Karpas-422 (cell line): Measurements from ENCODE around the gene MAP3K20. TPM values are rescaled to one million over a fixed set of nuclear protein-coding genes. Genes with fewer than 3 reads are reported as not detected.
"Not testable (repeated sequence)": the region's sequence is repeated elsewhere in the genome, so short reads cannot be mapped to it uniquely, and the experiment has no call there.

Experiments
- DNase-seq: peaks from one replicate; pipeline ENCODE4 v3.0.0-alpha.2; 2015
- H2AFZ ChIP-seq: fragments of 200-600 bp; sonication (generic); 2 replicates; pipeline ENCODE4 v1.6.1; 2014; ENCODE audit warnings: antibody characterized with exemption, low read length, mixed read lengths
- H3K27ac ChIP-seq: fragments of 200-600 bp; sonication (generic); 2 replicates; pipeline ENCODE4 v1.5.1; 2014; ENCODE audit warnings: mild to moderate bottlenecking, low read length, moderate library complexity
- H3K27me3 ChIP-seq: fragments of 200-600 bp; sonication (generic); 2 replicates; pipeline ENCODE4 v1.6.1; 2014; ENCODE audit warnings: low read length, mixed read lengths
- H3K36me3 ChIP-seq: fragments of 200-600 bp; sonication (generic); 2 replicates; pipeline ENCODE4 v1.6.1; 2014; ENCODE audit warnings: low read length, mixed read lengths; ENCODE audit not compliant: insufficient read depth
- H3K4me1 ChIP-seq: fragments of 200-600 bp; sonication (generic); 2 replicates; pipeline ENCODE4 v1.6.1; 2014; ENCODE audit warnings: mild to moderate bottlenecking, low read length, mixed read lengths
- H3K4me2 ChIP-seq: fragments of 200-600 bp; sonication (generic); 2 replicates; pipeline ENCODE4 v1.6.1; 2014; ENCODE audit warnings: low read length, low read depth, mild to moderate bottlenecking; ENCODE audit not compliant: poor library complexity, severe bottlenecking
- H3K4me3 ChIP-seq: fragments of 200-600 bp; sonication (generic); 2 replicates; pipeline ENCODE4 v1.5.1; 2014; ENCODE audit warnings: mild to moderate bottlenecking, antibody characterized with exemption, low read length, mixed read lengths
- H3K79me2 ChIP-seq: fragments of 200-600 bp; sonication (generic); 2 replicates; pipeline ENCODE4 v1.6.1; 2014; ENCODE audit warnings: mild to moderate bottlenecking, low read length, mixed read lengths
- H3K9ac ChIP-seq: fragments of 200-600 bp; sonication (generic); 2 replicates; pipeline ENCODE4 v1.6.0; 2014; ENCODE audit warnings: low read length
- H3K9me2 ChIP-seq: fragments of 200-600 bp; sonication (generic), shearing (Covaris generic); replicated peaks from 2 replicates; pipeline ENCODE4 v1.6.0; 2014; ENCODE audit warnings: mild to moderate bottlenecking, low read length, moderate library complexity; ENCODE audit not compliant: insufficient read depth
- H3K9me3 ChIP-seq: fragments of 300-700, 200-600 bp; sonication (generic); 2 replicates; pipeline ENCODE4 v1.6.1; 2014; ENCODE audit warnings: low read length, mixed read lengths
- H4K20me1 ChIP-seq: fragments of 200-600 bp; sonication (generic); 2 replicates; pipeline ENCODE4 v1.6.1; 2014; ENCODE audit warnings: mild to moderate bottlenecking, antibody characterized with exemption, low read length, low read depth; ENCODE audit not compliant: insufficient read depth
- total RNA-seq: library from RNA; depleted of rRNA; stranded (reverse); fragments of >200 nt; shearing (Covaris generic); gene quantifications from 2 replicates; pipeline ENCODE4 v1.2.3, GENCODE V29; 2014; ENCODE audit warnings: low replicate concordance

The MAP3K20 gene
- total RNA-seq, 1 experiment from 2014 or later: 0.34 TPM

- Histone ChIP-seq H3K9me3 (peaks cover 13% of the 10 kb centered on the region), H3K27me3 (no peaks in the 10 kb centered on the region), H3K79me2 (no peaks in the 10 kb centered on the region), H3K9ac (no peak overlapping the region), H3K4me1 (no peaks in the 10 kb centered on the region), H2AFZ (no peak overlapping the region), H4K20me1 (no peaks in the 10 kb centered on the region), H3K27ac (no peak overlapping the region), H3K4me2 (no peak overlapping the region), H3K9me2 (no peaks in the 10 kb centered on the region), H3K36me3 (no peaks in the 10 kb centered on the region), H3K4me3 (no peak overlapping the region)
- no peak for DNase-seq
Observed at GRCh38 chr2:173296235-173296634, 220.6 kb downstream of the MAP3K20 start.

- no peaks in the 10 kb centered on the region for H3K36me3 ChIP-seq
- no peak overlapping the region for H2AFZ ChIP-seq
- no peak for DNase-seq
- no peaks in the 10 kb centered on the region for H3K4me1 ChIP-seq
- H3K4me3 ChIP-seq: no peak overlapping the region
- H3K9ac ChIP-seq: no peak overlapping the region
- no peak overlapping the region for H3K4me2 ChIP-seq
- no peaks in the 10 kb centered on the region for H3K27me3 ChIP-seq
- no peaks in the 10 kb centered on the region for H3K9me2 ChIP-seq
- no peaks in the 10 kb centered on the region for H3K79me2 ChIP-seq
- no peak overlapping the region for H3K27ac ChIP-seq
- peaks cover 13% of the 10 kb centered on the region for H3K9me3 ChIP-seq
- no peaks in the 10 kb centered on the region for H4K20me1 ChIP-seq
Observed at GRCh38 chr2:173298536-173299097, 223.0 kb downstream of the MAP3K20 start.

GRCh38 chr2:173299764-173300163 is 224.1 kb downstream of the MAP3K20 start:
- Histone ChIP-seq H3K27me3 (no peaks in the 10 kb centered on the region), H3K27ac (no peak overlapping the region), H3K36me3 (no peaks in the 10 kb centered on the region), H2AFZ (no peak overlapping the region), H3K4me1 (no peaks in the 10 kb centered on the region), H4K20me1 (no peaks in the 10 kb centered on the region), H3K79me2 (no peaks in the 10 kb centered on the region), H3K9ac (no peak overlapping the region), H3K4me3 (no peak overlapping the region), H3K9me2 (no peaks in the 10 kb centered on the region), H3K9me3 (peaks cover 13% of the 10 kb centered on the region), H3K4me2 (no peak overlapping the region)
- DNase-seq: no peak

GRCh38 chr2:173300458-173300857 is 224.8 kb downstream of the MAP3K20 start:
- H3K79me2 ChIP-seq: no peaks in the 10 kb centered on the region
- H3K9me2 ChIP-seq: no peaks in the 10 kb centered on the region
- H3K9me3 ChIP-seq: peaks cover 13% of the 10 kb centered on the region
- H3K4me1 ChIP-seq: no peaks in the 10 kb centered on the region
- H3K4me2 ChIP-seq: no peak overlapping the region
- H2AFZ ChIP-seq: no peak overlapping the region
- H3K4me3 ChIP-seq: no peak overlapping the region
- no peak overlapping the region for H3K9ac ChIP-seq
- no peaks in the 10 kb centered on the region for H4K20me1 ChIP-seq
- no peaks in the 10 kb centered on the region for H3K36me3 ChIP-seq
- no peaks in the 10 kb centered on the region for H3K27me3 ChIP-seq
- no peak for DNase-seq
- H3K27ac ChIP-seq: no peak overlapping the region

GRCh38 chr2:173301549-173301948 is 225.9 kb downstream of the MAP3K20 start:
- not testable (repeated sequence) for H2AFZ ChIP-seq, H3K9ac ChIP-seq, H4K20me1 ChIP-seq, DNase-seq, H3K36me3 ChIP-seq, H3K27ac ChIP-seq, H3K79me2 ChIP-seq, H3K4me3 ChIP-seq, H3K4me2 ChIP-seq, H3K27me3 ChIP-seq, H3K4me1 ChIP-seq, H3K9me2 ChIP-seq
- H3K9me3 ChIP-seq: peaks cover 13% of the 10 kb centered on the region

- H3K27ac ChIP-seq: no peak overlapping the region
- no peak for DNase-seq
- no peak overlapping the region for H3K4me2 ChIP-seq
- H4K20me1 ChIP-seq: no peaks in the 10 kb centered on the region
- H3K36me3 ChIP-seq: no peaks in the 10 kb centered on the region
- no peak overlapping the region for H3K4me3 ChIP-seq
- H3K4me1 ChIP-seq: peaks cover 26% of the 10 kb centered on the region
- H3K9ac ChIP-seq: no peak overlapping the region
- no peaks in the 10 kb centered on the region for H3K79me2 ChIP-seq
- H3K27me3 ChIP-seq: no peaks in the 10 kb centered on the region
- peaks cover 3% of the 10 kb centered on the region for H3K9me3 ChIP-seq
- H2AFZ ChIP-seq: no peak overlapping the region
- H3K9me2 ChIP-seq: no peaks in the 10 kb centered on the region
Observed at GRCh38 chr2:173305303-173305702, 229.7 kb downstream of the MAP3K20 start.

GRCh38 chr2:173307293-173307692 is 231.6 kb downstream of the MAP3K20 start:
- H3K27me3 ChIP-seq: no peaks in the 10 kb centered on the region
- peaks cover 26% of the 10 kb centered on the region for H3K4me1 ChIP-seq
- DNase-seq: peak; percentile 71
- peak overlapping the region; percentile 56 for H3K4me2 ChIP-seq
- no peak overlapping the region for H3K27ac ChIP-seq
- peak overlapping the region; percentile 15; the same call in 1 of the 2 replicates for H2AFZ ChIP-seq
- peak overlapping the region; percentile 39 for H3K4me3 ChIP-seq
- no peaks in the 10 kb centered on the region for H3K79me2 ChIP-seq
- no peaks in the 10 kb centered on the region for H3K36me3 ChIP-seq
- H3K9ac ChIP-seq: peak overlapping the region; percentile 11; the same call in 1 of the 2 replicates
- no peaks in the 10 kb centered on the region for H3K9me3 ChIP-seq
- no peaks in the 10 kb centered on the region for H3K9me2 ChIP-seq
- no peaks in the 10 kb centered on the region for H4K20me1 ChIP-seq

- H3K79me2 ChIP-seq, H3K27ac ChIP-seq, H3K9ac ChIP-seq, H3K9me2 ChIP-seq, H4K20me1 ChIP-seq, H3K9me3 ChIP-seq, H2AFZ ChIP-seq, DNase-seq, H3K4me3 ChIP-seq, H3K36me3 ChIP-seq, H3K27me3 ChIP-seq, H3K4me2 ChIP-seq: not testable (repeated sequence)
- peaks cover 26% of the 10 kb centered on the region for H3K4me1 ChIP-seq
Observed at GRCh38 chr2:173309370-173309769, 233.7 kb downstream of the MAP3K20 start.
